Neural cell (in vitro differentiated cells): Measurements from ENCODE around the gene CTNNA1. TPM values are rescaled to one million over a fixed set of nuclear protein-coding genes. Genes with fewer than 3 reads are reported as not detected.

Source experiments
- H2AFZ ChIP-seq: fragments of 200-600, 300-800 bp; sonication (generic), shearing (Covaris generic); 2 replicates; pipeline ENCODE4 v1.6.0; 2014; ENCODE audit warnings: low read depth, mild to moderate bottlenecking, antibody characterized with exemption, low read length, moderate library complexity
- H3F3A ChIP-seq: fragments of 200-600 bp; shearing (Covaris generic); 2 replicates; pipeline ENCODE4 v1.6.1; 2016; ENCODE audit warnings: mild to moderate bottlenecking, moderate library complexity, mixed read lengths, antibody characterized with exemption, low read length; ENCODE audit not compliant: insufficient read depth, poor library complexity, severe bottlenecking
- H3K27ac ChIP-seq: fragments of 200-600, 300-800 bp; sonication (generic), shearing (Covaris generic); 2 replicates; pipeline ENCODE4 v1.5.1; 2014; ENCODE audit warnings: mild to moderate bottlenecking, low read length, moderate library complexity
- H3K27me3 ChIP-seq: fragments of 300-800, 200-600 bp; sonication (generic), shearing (Covaris generic); 2 replicates; pipeline ENCODE4 v1.6.0; 2014; ENCODE audit warnings: mild to moderate bottlenecking, low read depth, low read length, moderate library complexity; ENCODE audit not compliant: insufficient read depth
- H3K36me3 ChIP-seq: fragments of 300-800, 200-600 bp; sonication (generic), shearing (Covaris generic); 2 replicates; pipeline ENCODE4 v1.5.1; 2014; ENCODE audit warnings: mild to moderate bottlenecking, antibody characterized with exemption, low read length, moderate library complexity; ENCODE audit not compliant: insufficient read depth
- H3K4me2 ChIP-seq: fragments of 300-800, 200-600 bp; sonication (generic), shearing (Covaris generic); 2 replicates; pipeline ENCODE4 v1.6.0; 2014; ENCODE audit warnings: mild to moderate bottlenecking, low read length
- H3K4me3 ChIP-seq: fragments of 300-800, 200-600 bp; sonication (generic), shearing (Covaris generic); 2 replicates; pipeline ENCODE4 v1.5.1; 2014; ENCODE audit warnings: mild to moderate bottlenecking, low read length, moderate library complexity
- H3K79me2 ChIP-seq: fragments of 200-600 bp; shearing (Covaris generic); replicated peaks from 2 replicates; pipeline ENCODE4 v1.6.0; 2014; ENCODE audit warnings: mild to moderate bottlenecking, low read length, moderate library complexity; ENCODE audit not compliant: insufficient read depth
- H3K9ac ChIP-seq: fragments of 300-800, 200-600 bp; sonication (generic), shearing (Covaris generic); 2 replicates; pipeline ENCODE4 v1.6.1; 2016; ENCODE audit warnings: mild to moderate bottlenecking, low read length, mixed read lengths
- H3K9me2 ChIP-seq: fragments of 200-600 bp; shearing (Covaris generic); 2 replicates; pipeline ENCODE4 v1.6.1; 2016; ENCODE audit warnings: mild to moderate bottlenecking, low read length, mixed read lengths; ENCODE audit not compliant: insufficient read depth
- H3K9me3 ChIP-seq: fragments of 200-600, 300-800 bp; sonication (generic), shearing (Covaris generic); 2 replicates; pipeline ENCODE4 v1.6.1; 2016; ENCODE audit warnings: mild to moderate bottlenecking, mixed run types, low read length, moderate library complexity, mixed read lengths
- H4K20me1 ChIP-seq: fragments of 200-600 bp; shearing (Covaris generic); 2 replicates; pipeline ENCODE4 v1.6.1; 2016; ENCODE audit warnings: mild to moderate bottlenecking, mixed run types; ENCODE audit not compliant: insufficient read depth
- EP300 ChIP-seq: fragments of 450-650 bp; conservative IDR thresholded peaks from 2 replicates; pipeline ENCODE4 v1.6.1; 2014; ENCODE audit warnings: antibody characterized with exemption, mild to moderate bottlenecking, moderate library complexity; ENCODE audit not compliant: poor library complexity, severe bottlenecking
- EZH2 ChIP-seq: fragments of 200-600, 300-800 bp; shearing (Covaris generic), sonication (generic); IDR thresholded peaks from 2 replicates; pipeline ENCODE4 v1.6.1; 2014; ENCODE audit warnings: antibody characterized with exemption, low read length, borderline replicate concordance, mild to moderate bottlenecking; ENCODE audit not compliant: insufficient read depth, poor library complexity, severe bottlenecking
- MXI1 ChIP-seq: fragments of 450-650 bp; conservative IDR thresholded peaks from 2 replicates; pipeline ENCODE4 v1.6.1; 2014; ENCODE audit warnings: antibody characterized with exemption, mild to moderate bottlenecking; ENCODE audit not compliant: poor library complexity, severe bottlenecking
- POLR2AphosphoS5 ChIP-seq: IDR thresholded peaks from 2 replicates; pipeline ENCODE4 v1.6.1; 2012
- RAD21 ChIP-seq: fragments of 450-650 bp; conservative IDR thresholded peaks from 2 replicates; pipeline ENCODE4 v1.6.1; 2014; ENCODE audit warnings: antibody characterized with exemption, mild to moderate bottlenecking, moderate library complexity
- SMC3 ChIP-seq: fragments of 450-650 bp; conservative IDR thresholded peaks from 2 replicates; pipeline ENCODE4 v1.6.1; 2014; ENCODE audit warnings: antibody characterized with exemption, mild to moderate bottlenecking, moderate library complexity; ENCODE audit not compliant: poor library complexity
- TAF1 ChIP-seq: IDR thresholded peaks from 2 replicates; pipeline ENCODE4 v1.6.1; 2012; ENCODE audit warnings: low read depth
- polyA plus RNA-seq: library from polyadenylated mRNA; depleted of rRNA; stranded (reverse); fragments of >200 nt; gene quantifications from 2 replicates; pipeline ENCODE4 v1.2.3, GENCODE V29; 2014
- TF ChIP-seq, protein P1 (sequence below): fragments of 450-650 bp; IDR thresholded peaks from 2 replicates; pipeline ENCODE4 v1.5.1; 2014; ENCODE audit warnings: antibody characterized with exemption, mild to moderate bottlenecking, moderate library complexity; ENCODE audit not compliant: poor library complexity, severe bottlenecking
- TF ChIP-seq, protein P2 (sequence below): IDR thresholded peaks from 2 replicates; pipeline ENCODE4 v1.6.1; 2012; ENCODE audit warnings: borderline replicate concordance

The CTNNA1 gene
- polyA plus RNA-seq, 1 donor from 2014 or later: 87.9 TPM

DNA sequence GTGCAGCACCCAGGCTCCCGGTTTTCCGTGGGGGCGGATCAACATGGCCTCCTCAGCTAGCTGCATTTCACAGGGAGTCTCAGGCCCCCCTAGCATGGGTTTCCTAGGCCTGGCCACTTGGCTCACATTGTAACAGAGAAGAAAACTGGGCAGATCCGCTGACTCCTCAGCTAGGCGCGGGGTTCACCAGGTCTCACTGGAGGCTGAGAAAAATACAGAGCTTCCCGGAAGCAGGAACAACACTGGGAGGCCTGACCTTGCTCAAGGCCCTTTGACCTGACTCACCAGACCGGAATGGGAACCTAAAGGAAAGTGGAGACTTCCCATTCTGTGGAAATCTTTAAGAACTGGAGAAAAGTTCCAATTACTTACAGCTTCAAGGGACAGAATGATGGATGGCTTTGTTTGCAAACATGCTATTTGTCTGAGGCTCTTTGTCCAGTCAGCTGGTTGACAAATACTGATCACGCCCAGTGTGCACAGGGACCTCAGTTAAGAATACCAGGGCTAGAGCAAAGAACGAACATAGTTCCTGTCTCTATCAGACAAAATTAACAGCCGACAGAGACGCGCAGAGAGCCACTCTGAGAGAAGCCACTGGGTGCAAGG, 210.6 kb downstream of the CTNNA1 start:
- H3K27ac ChIP-seq: no peak overlapping the region
- no peaks in the 10 kb centered on the region for H3K27me3 ChIP-seq
- TF ChIP-seq MXI1: no peak
- TF ChIP-seq, protein P1, sequence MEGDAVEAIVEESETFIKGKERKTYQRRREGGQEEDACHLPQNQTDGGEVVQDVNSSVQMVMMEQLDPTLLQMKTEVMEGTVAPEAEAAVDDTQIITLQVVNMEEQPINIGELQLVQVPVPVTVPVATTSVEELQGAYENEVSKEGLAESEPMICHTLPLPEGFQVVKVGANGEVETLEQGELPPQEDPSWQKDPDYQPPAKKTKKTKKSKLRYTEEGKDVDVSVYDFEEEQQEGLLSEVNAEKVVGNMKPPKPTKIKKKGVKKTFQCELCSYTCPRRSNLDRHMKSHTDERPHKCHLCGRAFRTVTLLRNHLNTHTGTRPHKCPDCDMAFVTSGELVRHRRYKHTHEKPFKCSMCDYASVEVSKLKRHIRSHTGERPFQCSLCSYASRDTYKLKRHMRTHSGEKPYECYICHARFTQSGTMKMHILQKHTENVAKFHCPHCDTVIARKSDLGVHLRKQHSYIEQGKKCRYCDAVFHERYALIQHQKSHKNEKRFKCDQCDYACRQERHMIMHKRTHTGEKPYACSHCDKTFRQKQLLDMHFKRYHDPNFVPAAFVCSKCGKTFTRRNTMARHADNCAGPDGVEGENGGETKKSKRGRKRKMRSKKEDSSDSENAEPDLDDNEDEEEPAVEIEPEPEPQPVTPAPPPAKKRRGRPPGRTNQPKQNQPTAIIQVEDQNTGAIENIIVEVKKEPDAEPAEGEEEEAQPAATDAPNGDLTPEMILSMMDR: no peak
- no peak for TF ChIP-seq EZH2
- no peak for TF ChIP-seq TAF1
- TF ChIP-seq, protein P2, sequence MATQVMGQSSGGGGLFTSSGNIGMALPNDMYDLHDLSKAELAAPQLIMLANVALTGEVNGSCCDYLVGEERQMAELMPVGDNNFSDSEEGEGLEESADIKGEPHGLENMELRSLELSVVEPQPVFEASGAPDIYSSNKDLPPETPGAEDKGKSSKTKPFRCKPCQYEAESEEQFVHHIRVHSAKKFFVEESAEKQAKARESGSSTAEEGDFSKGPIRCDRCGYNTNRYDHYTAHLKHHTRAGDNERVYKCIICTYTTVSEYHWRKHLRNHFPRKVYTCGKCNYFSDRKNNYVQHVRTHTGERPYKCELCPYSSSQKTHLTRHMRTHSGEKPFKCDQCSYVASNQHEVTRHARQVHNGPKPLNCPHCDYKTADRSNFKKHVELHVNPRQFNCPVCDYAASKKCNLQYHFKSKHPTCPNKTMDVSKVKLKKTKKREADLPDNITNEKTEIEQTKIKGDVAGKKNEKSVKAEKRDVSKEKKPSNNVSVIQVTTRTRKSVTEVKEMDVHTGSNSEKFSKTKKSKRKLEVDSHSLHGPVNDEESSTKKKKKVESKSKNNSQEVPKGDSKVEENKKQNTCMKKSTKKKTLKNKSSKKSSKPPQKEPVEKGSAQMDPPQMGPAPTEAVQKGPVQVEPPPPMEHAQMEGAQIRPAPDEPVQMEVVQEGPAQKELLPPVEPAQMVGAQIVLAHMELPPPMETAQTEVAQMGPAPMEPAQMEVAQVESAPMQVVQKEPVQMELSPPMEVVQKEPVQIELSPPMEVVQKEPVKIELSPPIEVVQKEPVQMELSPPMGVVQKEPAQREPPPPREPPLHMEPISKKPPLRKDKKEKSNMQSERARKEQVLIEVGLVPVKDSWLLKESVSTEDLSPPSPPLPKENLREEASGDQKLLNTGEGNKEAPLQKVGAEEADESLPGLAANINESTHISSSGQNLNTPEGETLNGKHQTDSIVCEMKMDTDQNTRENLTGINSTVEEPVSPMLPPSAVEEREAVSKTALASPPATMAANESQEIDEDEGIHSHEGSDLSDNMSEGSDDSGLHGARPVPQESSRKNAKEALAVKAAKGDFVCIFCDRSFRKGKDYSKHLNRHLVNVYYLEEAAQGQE: no peak
- no peak for TF ChIP-seq POLR2AphosphoS5
- TF ChIP-seq SMC3: no peak
- TF ChIP-seq RAD21: no peak
- no peak for TF ChIP-seq EP300
- H3K9ac ChIP-seq: no peak overlapping the region
- no peak overlapping the region for H3K4me3 ChIP-seq
- H3K9me2 ChIP-seq: no peaks in the 10 kb centered on the region
- no peaks in the 10 kb centered on the region for H3K79me2 ChIP-seq
- H3K9me3 ChIP-seq: no peaks in the 10 kb centered on the region
- H2AFZ ChIP-seq: no peak overlapping the region
- H3F3A ChIP-seq: no peaks in the 10 kb centered on the region
- no peaks in the 10 kb centered on the region for H3K36me3 ChIP-seq
- H4K20me1 ChIP-seq: no peaks in the 10 kb centered on the region
- H3K4me2 ChIP-seq: no peak overlapping the region

DNA sequence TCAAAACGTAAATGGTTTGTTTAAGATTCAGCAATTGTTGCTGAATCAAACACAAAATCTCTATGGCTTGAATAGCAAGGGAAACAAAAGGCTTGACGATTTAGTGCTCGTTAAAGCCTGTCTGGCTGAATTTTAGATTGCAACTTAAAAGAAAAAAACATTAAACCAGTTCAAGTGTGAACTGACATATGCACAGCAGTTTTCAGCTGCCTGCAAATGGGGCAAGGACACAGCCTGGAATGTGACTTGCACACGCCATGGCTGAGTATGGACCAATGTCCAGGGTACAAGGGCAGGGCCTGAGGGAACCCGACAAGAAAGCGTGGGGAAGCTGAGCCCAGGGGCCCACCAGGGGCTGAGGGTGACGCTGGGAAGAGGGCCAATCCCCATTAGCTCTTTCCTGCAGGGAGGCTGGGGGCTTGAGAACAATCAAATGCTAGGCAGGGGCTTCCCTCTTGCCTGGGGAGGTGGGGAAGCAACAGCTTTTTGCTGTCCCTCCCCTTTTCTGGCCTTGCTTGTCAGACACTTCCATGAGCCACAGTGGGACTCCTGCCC, 211.5 kb downstream of the CTNNA1 start:
- Histone ChIP-seq H3K27ac (no peak overlapping the region), H3K9ac (no peak overlapping the region), H4K20me1 (no peaks in the 10 kb centered on the region), H2AFZ (no peak overlapping the region), H3K79me2 (no peaks in the 10 kb centered on the region), H3K9me2 (no peaks in the 10 kb centered on the region), H3F3A (no peaks in the 10 kb centered on the region), H3K4me2 (no peak overlapping the region), H3K9me3 (no peaks in the 10 kb centered on the region), H3K4me3 (no peak overlapping the region), H3K27me3 (no peaks in the 10 kb centered on the region), H3K36me3 (no peaks in the 10 kb centered on the region)
- TF ChIP-seq MXI1 (no peak), SMC3 (no peak), EP300 (no peak), RAD21 (no peak), POLR2AphosphoS5 (no peak), EZH2 (no peak)
- TF ChIP-seq, protein P2: no peak
- TF ChIP-seq, protein P1: no peak
